Esophagus (tissue), 2 donors: ENCODE data around the gene IFT43. TPM values are rescaled to one million over a fixed set of nuclear protein-coding genes. Genes with fewer than 3 reads are reported as not detected.

ENCODE experiments used
- H3K27ac ChIP-seq, 2 donors: one replicate each; pipeline ENCODE4 v1.5.1; 2013; ENCODE audit warnings: low read depth in 2 of 2, mild to moderate bottlenecking in 2 of 2, inconsistent platforms in 1 of 2, low read length in 1 of 2, moderate library complexity in 1 of 2
- H3K27me3 ChIP-seq, 2 donors: one replicate each; pipeline ENCODE4 v1.6.1; 2013; ENCODE audit warnings: low read length in 2 of 2, control low read depth in 1 of 2, mild to moderate bottlenecking in 1 of 2; ENCODE audit not compliant: insufficient read depth in 2 of 2, control insufficient read depth in 1 of 2
- H3K36me3 ChIP-seq, 2 donors: one replicate each; pipeline ENCODE4 v1.6.1; 2013; ENCODE audit warnings: low read length in 1 of 2; ENCODE audit not compliant: control insufficient read depth in 2 of 2, insufficient read depth in 2 of 2
- H3K4me1 ChIP-seq, 2 donors: one replicate each; pipeline ENCODE4 v1.6.1; 2013; ENCODE audit warnings: low read length in 1 of 2; ENCODE audit not compliant: control insufficient read depth in 2 of 2, insufficient read depth in 2 of 2
- H3K4me3 ChIP-seq, 2 donors: one replicate each; pipeline ENCODE4 v1.5.1; 2013; ENCODE audit warnings: low read length in 2 of 2, mild to moderate bottlenecking in 2 of 2, low read depth in 1 of 2, moderate library complexity in 1 of 2
- H3K9me3 ChIP-seq, 2 donors: one replicate each; pipeline ENCODE4 v1.6.1; 2013; ENCODE audit warnings: mild to moderate bottlenecking in 2 of 2, low read depth in 1 of 2, low read length in 1 of 2, moderate library complexity in 1 of 2; ENCODE audit not compliant: control insufficient read depth in 2 of 2, insufficient read depth in 1 of 2
- WGBS, 2 donors: extraction: QIAGEN DNeasy Blood & Tissue Kit; methylation state at CpG; one replicate each; pipeline ENCODE4 v1.1.7; 2013; 5-methylcytosine and 5-hydroxymethylcytosine counted together
- polyA plus RNA-seq, 2 donors: library from polyadenylated mRNA; stranded (reverse); fragments of 200-250 nt; gene quantifications; one replicate each; pipeline ENCODE4 v1.2.3, GENCODE V29; 2013
- donor health status: healthy with polysubstance abuse.
- donor health status: Bipolar disorder and iron deficiency.

The IFT43 gene
- polyA plus RNA-seq, 2 donors, result 25.2 to 27.7 TPM

GRCh38 chr14:76022991-76023390 is 37.4 kb downstream of the IFT43 start:
- Histone ChIP-seq H3K27me3 (no peaks in the 10 kb centered on the region), H3K27ac (no peak overlapping the region), H3K36me3 (peaks cover 3 to 6% of the 10 kb centered on the region in 2 donors), H3K4me1 (no peaks in the 10 kb centered on the region), H3K9me3 (no peaks in the 10 kb centered on the region), H3K4me3 (no peak overlapping the region)
- WGBS, 2 donors, result 98% methylated on average over 2 of the region's 2 CpGs

- no peak overlapping the region for H3K4me3 ChIP-seq
- no peaks in the 10 kb centered on the region for H3K4me1 ChIP-seq
- peaks cover 3 to 6% of the 10 kb centered on the region in 2 donors for H3K36me3 ChIP-seq
- H3K9me3 ChIP-seq, result no peaks in the 10 kb centered on the region
- no peaks in the 10 kb centered on the region for H3K27me3 ChIP-seq
- no peak overlapping the region for H3K27ac ChIP-seq
- 40 to 66% methylated on average over 1 of the region's 1 CpG for WGBS, 2 donors
Observed at GRCh38 chr14:76023757-76024156, 38.2 kb downstream of the IFT43 start.

DNA sequence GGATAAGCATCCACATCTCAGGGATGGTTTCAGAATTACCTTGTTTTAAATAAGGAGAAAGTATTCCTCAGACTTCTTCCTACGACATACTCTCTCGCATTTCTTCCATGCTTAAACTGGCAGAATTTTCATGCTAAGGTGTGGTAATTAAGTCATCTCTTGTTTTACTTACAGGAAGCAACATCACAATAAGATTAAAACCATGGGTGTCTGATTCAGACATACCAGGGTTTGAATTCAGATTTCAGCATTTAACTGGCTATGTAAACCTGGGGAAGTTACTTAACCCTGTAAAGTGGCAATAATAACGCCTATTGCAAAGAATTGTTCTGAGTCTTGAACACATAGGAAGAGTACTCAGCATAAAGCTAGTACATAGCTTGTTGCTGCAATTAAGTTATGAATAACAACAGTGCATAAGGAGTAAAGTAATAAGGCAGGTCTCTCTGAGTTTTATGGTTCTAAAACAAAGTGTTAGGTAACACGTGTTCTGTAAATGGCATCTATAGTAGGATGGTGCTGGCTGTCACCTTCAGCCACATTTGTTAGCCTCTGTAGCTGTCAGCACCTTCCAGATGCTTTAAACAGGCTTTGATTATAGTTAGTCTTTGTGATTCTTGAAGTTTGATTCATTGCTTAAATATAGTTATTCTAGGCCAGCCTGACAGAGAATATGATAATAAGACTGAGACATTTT is 38.8 kb downstream of the IFT43 start:
- no peak overlapping the region for H3K27ac ChIP-seq

DNA sequence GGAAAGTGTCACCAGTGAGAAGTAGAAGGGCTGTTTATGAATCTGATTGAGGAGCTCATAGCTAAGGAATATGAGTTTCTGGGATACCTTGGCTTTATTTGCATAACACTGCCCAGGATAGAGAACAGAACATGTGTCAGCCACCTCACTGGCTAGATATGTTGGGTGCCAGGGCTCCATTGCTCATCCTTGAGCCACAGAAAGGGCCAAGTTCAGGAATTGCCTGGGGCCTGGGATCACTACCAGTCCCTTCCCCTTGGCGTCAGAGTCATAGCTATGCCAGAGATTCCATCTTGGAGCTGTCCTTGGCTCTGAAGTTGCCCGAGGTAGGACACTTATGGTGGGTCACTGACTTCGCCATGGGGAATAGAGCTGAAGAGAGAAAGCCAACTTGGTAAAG is 49.0 kb downstream of the IFT43 start:
- H3K36me3 ChIP-seq, result peaks cover 3 to 11% of the 10 kb centered on the region in 2 donors
- no peaks in the 10 kb centered on the region for H3K9me3 ChIP-seq
- H3K27me3 ChIP-seq, result no peaks in the 10 kb centered on the region
- no peak overlapping the region for H3K4me3 ChIP-seq
- H3K4me1 ChIP-seq, result no peaks in the 10 kb centered on the region
- H3K27ac ChIP-seq, result no peak overlapping the region
- 90 to 94% methylated on average over 3 of the region's 3 CpGs for WGBS, 2 donors

More for the DNA sequence above, 38.8 kb downstream of the IFT43 start:
- Histone ChIP-seq H3K27me3 (no peaks in the 10 kb centered on the region), H3K4me1 (no peaks in the 10 kb centered on the region), H3K4me3 (no peak overlapping the region), H3K36me3 (peaks cover 3 to 6% of the 10 kb centered on the region in 2 donors), H3K9me3 (no peaks in the 10 kb centered on the region)
- 84 to 89% methylated on average over 4 of the region's 4 CpGs for WGBS, 2 donors

DNA sequence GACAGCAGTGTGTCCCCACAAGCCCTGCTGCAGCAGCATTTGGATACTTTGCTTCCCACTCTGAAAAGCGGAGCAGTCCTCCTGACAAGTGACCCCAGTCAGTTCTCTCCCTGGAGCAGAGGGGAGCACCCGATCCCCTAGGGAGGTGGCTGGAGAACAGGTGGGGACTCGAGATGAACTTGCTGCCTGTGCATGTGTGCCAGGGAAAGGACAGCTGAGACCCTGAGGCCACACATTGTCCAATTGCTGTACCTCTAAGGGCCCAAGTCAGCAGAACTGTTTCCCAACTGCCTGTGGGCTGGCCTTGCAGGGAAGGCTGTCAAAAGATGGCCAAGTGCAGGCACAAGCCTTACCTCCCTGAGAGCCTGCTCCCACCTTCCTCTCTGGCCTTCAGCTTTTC is 55.1 kb downstream of the IFT43 start:
- H3K4me1 ChIP-seq, result no peaks in the 10 kb centered on the region
- no peaks in the 10 kb centered on the region for H3K27me3 ChIP-seq
- WGBS, 2 donors, result 78 to 87% methylated on average over 3 of the region's 3 CpGs
- H3K4me3 ChIP-seq, result no peak overlapping the region
- no peak overlapping the region for H3K27ac ChIP-seq
- no peaks in the 10 kb centered on the region for H3K9me3 ChIP-seq
- H3K36me3 ChIP-seq, result peaks cover 4 to 5% of the 10 kb centered on the region in 2 donors

DNA sequence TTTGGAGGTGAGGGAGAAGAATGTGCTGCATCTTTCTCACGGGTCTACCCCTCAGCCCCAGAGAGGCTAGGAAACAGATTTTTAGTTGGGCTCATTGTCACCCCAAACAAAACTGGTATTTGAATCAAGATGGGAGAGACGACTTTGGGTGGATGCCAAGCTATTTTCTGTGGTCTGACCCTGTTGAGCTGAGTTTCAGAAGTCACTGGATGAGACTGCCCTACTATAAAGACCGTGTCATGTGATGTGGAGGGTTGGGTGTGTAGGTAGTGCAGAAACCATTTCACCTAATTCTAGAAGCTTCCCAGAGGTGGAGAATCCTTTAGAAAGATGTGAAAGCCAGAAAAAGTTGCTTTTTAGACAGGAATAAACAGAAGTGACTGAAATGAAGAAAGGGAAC is 60.2 kb downstream of the IFT43 start:
- no peaks in the 10 kb centered on the region for H3K4me1 ChIP-seq
- H3K27ac ChIP-seq, result no peak overlapping the region
- 72 to 74% methylated on average over 3 of the region's 3 CpGs for WGBS, 2 donors
- no peaks in the 10 kb centered on the region for H3K27me3 ChIP-seq
- H3K36me3 ChIP-seq, result peaks cover 0 to 4% of the 10 kb centered on the region in 2 donors
- no peak overlapping the region for H3K4me3 ChIP-seq
- H3K9me3 ChIP-seq, result no peaks in the 10 kb centered on the region

GRCh38 chr14:76050250-76050649 is 64.7 kb downstream of the IFT43 start:
- Histone ChIP-seq H3K9me3 (no peaks in the 10 kb centered on the region), H3K27me3 (no peaks in the 10 kb centered on the region), H3K4me3 (no peak overlapping the region), H3K27ac (no peak overlapping the region), H3K36me3 (no peaks in the 10 kb centered on the region), H3K4me1 (no peaks in the 10 kb centered on the region)
- 86 to 87% methylated on average over 4 of the region's 4 CpGs for WGBS, 2 donors

GRCh38 chr14:76050797-76051392 is 65.3 kb downstream of the IFT43 start:
- WGBS, 2 donors, result 49 to 50% methylated on average over 3 of the region's 3 CpGs
- Histone ChIP-seq H3K4me1 (no peaks in the 10 kb centered on the region), H3K4me3 (no peak overlapping the region), H3K36me3 (no peaks in the 10 kb centered on the region), H3K9me3 (no peaks in the 10 kb centered on the region), H3K27me3 (no peaks in the 10 kb centered on the region), H3K27ac (no peak overlapping the region)

DNA sequence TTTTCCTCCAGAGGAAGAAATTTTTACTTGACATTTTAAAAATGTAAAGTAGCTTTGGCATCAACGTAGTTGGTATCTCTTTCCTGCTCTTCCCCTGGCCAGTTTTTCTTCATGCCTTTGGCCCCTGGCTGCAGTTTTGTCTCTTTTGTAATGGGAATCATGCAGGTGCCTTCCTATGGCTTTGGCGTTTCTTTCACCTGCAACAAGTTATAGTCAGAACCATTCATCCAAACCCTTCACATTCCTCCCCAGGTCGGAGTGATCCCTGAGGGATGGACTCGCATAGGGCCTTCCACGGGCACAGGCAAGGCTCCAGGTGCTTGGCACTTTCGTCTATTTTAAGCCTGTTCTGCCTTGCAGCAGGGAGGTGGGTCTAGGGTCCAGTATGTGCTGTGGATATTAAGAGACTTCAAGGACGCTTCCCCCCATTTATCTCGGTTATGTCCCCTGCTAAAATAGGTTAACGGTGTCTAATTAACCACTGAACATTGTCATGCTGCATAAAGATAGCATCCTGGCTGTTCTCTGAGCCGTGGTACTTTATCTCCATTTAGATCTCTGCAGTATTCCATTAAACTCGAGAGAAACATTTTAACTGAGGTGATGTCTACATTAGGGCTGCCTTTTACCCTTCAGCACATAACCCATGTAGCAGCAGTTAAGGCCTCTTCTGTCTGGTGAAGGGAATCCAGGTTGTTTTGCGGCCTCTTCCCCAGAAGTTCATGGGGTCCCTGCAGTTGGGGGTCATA is 66.3 kb downstream of the IFT43 start:
- H3K9me3 ChIP-seq, result no peaks in the 10 kb centered on the region
- no peak overlapping the region for H3K27ac ChIP-seq
- no peaks in the 10 kb centered on the region for H3K36me3 ChIP-seq
- 87 to 88% methylated on average over 12 of the region's 12 CpGs for WGBS, 2 donors
- H3K4me3 ChIP-seq, result no peak overlapping the region
- H3K27me3 ChIP-seq, result no peaks in the 10 kb centered on the region
- no peaks in the 10 kb centered on the region for H3K4me1 ChIP-seq
